Measurements from ENCODE around the gene FOXI3.
"Not testable (repeated sequence)": the region's sequence is repeated elsewhere in the genome, so short reads cannot be mapped to it uniquely, and the experiment has no call there.

Gene FOXI3

DNA sequence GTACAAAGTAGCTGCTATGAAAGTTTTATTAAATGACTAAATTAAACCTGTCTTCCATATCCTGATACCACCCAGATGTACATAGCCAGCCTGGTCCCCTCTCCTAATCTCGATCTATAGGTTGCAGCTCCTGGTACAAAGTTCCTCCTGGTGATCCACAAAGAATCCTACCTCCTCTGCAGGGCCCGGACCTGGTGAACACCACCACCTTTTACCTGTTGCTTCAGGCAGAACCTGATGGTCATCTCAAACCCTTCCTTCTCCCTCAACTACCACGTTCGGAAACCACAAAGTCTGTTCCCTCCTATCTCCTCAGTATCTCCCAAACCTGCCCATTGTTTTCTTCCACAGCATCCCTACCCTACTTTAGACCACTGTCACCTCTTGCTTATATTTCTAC, 15.5 kb downstream of the FOXI3 start:
- DNase-seq, result no peak

- DNase-seq, result no peak
Observed at GRCh38 chr2:88429929-88430328, 22.6 kb downstream of the FOXI3 start.

- DNase-seq, result no peak
Observed at GRCh38 chr2:88423733-88424132, 28.8 kb downstream of the FOXI3 start.

GRCh38 chr2:88419051-88419450, 33.4 kb downstream of the FOXI3 start:
- not testable (repeated sequence) for DNase-seq

GRCh38 chr2:88416016-88416663, 36.4 kb downstream of the FOXI3 start:
- no peak for DNase-seq

- not testable (repeated sequence) for DNase-seq
Observed at GRCh38 chr2:88408870-88409269, 43.6 kb downstream of the FOXI3 start.

GRCh38 chr2:88400037-88400767, 52.3 kb downstream of the FOXI3 start:
- no peak for DNase-seq

DNA sequence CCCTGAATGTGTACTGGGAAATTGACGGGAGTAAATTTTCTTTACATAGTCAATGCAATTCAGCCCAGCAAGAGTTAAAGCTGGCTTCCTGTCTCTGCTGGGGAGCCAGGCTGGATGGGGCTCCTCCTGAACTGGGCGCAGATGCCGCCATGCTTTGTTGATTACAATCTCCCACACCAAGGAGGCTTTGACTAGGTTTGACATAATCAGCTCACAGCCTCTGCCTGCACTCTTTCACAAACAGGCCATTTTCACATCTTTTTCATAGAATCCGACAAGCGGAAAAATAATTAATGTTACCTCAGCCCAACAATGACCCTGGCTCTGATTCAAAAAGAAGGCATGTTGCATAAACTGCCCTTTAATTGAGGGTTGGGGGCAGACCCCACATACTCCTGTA, 54.3 kb downstream of the FOXI3 start:
- DNase-seq, result no peak
